ENCODE data around the gene SUMO3. TPM values are rescaled to one million over a fixed set of nuclear protein-coding genes. Genes with fewer than 3 reads are reported as not detected.

Gene SUMO3
- total and polyA plus RNA-seq, 7 donors: 38.6 to 86.6 (median 62.1) TPM

DNA sequence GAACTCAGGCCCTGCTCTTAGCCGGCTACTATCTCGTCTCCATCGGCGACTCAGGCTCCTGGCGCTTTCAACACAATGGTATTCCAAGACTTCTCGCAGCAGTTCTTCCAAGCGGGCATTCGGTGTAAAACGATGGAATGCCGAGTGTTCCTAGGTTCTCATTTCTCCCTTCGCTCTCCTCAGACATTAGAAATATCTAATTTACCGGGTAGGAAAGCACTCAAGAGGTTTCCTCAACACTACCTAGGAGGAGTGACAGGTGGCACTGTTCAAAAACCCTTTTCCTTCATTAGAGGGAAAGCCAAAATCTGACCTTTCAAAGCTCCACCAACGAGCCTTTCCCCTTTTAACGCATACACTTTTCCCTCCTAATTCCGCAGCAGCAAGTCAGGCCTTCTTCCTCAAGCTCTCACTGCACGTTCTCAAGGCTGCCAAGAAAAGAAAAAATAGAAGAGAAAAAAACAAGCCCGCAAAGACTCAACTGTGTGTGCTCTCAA, 16.8 kb downstream of the SUMO3 start:
- H3K4me1 ChIP-seq: peaks cover 22% of the 10 kb centered on the region
- TF ChIP-seq, protein P1, sequence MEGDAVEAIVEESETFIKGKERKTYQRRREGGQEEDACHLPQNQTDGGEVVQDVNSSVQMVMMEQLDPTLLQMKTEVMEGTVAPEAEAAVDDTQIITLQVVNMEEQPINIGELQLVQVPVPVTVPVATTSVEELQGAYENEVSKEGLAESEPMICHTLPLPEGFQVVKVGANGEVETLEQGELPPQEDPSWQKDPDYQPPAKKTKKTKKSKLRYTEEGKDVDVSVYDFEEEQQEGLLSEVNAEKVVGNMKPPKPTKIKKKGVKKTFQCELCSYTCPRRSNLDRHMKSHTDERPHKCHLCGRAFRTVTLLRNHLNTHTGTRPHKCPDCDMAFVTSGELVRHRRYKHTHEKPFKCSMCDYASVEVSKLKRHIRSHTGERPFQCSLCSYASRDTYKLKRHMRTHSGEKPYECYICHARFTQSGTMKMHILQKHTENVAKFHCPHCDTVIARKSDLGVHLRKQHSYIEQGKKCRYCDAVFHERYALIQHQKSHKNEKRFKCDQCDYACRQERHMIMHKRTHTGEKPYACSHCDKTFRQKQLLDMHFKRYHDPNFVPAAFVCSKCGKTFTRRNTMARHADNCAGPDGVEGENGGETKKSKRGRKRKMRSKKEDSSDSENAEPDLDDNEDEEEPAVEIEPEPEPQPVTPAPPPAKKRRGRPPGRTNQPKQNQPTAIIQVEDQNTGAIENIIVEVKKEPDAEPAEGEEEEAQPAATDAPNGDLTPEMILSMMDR (IDR thresholded peaks at IDR 0.05): peak; percentile 42
- H3K27me3 ChIP-seq (ENCODE audit: insufficient read depth in 3 of 3, low read length in 2 of 3): no peaks in the 10 kb centered on the region
- intact Hi-C loops (cut with DNase I): loop anchor here (2.0 to 5.0 kb wide), 3 partner anchors 71 to 131 kb away; partner anchors contain the start of gene PTTG1IP (in 1 of the 2)
- H3K4me3 ChIP-seq: peak overlapping the region; percentile 86
- peak overlapping the region; percentile 91 for H3K27ac ChIP-seq
- H3K36me3 ChIP-seq (ENCODE audit: insufficient read depth in 1 of 2, low read depth in 1 of 2): peaks cover 3 to 51% of the 10 kb centered on the region in 2 donors
- DNase-seq (no peak), ATAC-seq (peak; percentile 41 to 66 (median 61))
- 1 to 2% (median 1%) methylated on average over 17 of the region's 17 CpGs for WGBS, 3 donors
- no peaks in the 10 kb centered on the region for H3K9me3 ChIP-seq

DNA sequence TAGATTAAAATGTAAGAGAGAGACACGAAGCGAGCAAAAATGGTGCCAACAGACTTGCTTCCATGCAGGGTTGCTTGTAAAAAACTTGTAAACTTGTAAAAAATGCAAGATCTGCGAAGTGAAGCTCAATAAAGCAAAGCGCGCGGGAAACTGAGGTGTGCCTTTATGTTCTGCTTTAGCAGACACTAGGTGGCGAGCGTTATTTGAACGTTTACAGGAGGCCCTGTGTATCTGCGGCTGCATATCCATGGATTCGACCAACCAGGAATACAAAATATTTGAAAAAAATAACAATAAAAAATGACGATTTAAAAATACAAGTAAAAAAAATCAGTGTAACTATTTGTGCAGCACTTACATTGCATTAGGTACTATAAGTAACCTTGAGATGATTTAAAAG, 17.8 kb downstream of the SUMO3 start:
- no peaks in the 10 kb centered on the region for H3K27me3 ChIP-seq (ENCODE audit: insufficient read depth in 3 of 3, low read length in 2 of 3)
- H3K36me3 ChIP-seq (ENCODE audit: insufficient read depth in 1 of 2, low read depth in 1 of 2): peaks cover 3 to 45% of the 10 kb centered on the region in 2 donors
- H3K4me1 ChIP-seq: peaks cover 31% of the 10 kb centered on the region
- no peaks in the 10 kb centered on the region for H3K9me3 ChIP-seq
- no peak overlapping the region for H3K27ac ChIP-seq
- TF ChIP-seq, protein P1 (IDR thresholded peaks at IDR 0.05): peak; percentile 40
- ATAC-seq: no peak
- DNase-seq: no peak
- peak overlapping the region; percentile 86 for H3K4me3 ChIP-seq
- WGBS, 3 donors: 50 to 58% (median 52%) methylated on average over 12 of the region's 12 CpGs
- intact Hi-C loops (cut with DNase I): loop anchor here (2.0 to 5.0 kb wide), 3 partner anchors 72 to 132 kb away; partner anchors contain the start of gene PTTG1IP (in 1 of the 2)

DNA sequence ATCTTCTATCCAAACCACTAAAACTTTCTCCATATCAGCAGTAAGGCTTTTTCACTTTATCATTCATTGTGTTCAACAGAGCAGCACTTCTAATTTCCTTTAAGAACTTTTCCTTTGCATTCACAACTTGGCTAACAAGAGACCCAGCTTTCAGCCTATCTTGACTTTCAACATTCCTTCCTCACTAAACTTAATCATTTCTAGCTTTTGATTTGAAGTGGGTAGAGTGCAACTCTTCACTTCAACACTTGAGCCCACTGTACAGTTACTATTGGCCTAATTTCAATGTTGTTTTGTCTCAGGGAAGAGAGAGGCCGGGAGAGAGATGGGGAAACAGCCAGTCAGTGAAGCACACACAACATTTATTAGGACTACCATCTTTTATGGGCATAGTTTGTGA, 18.2 kb downstream of the SUMO3 start:
- Histone ChIP-seq H3K27ac (no peak overlapping the region), H3K36me3 (ENCODE audit: insufficient read depth in 1 of 2, low read depth in 1 of 2) (peaks cover 3 to 41% of the 10 kb centered on the region in 2 donors), H3K4me3 (peak overlapping the region; percentile 86), H3K9me3 (no peaks in the 10 kb centered on the region), H3K27me3 (ENCODE audit: insufficient read depth in 3 of 3, low read length in 2 of 3) (no peaks in the 10 kb centered on the region), H3K4me1 (peaks cover 31% of the 10 kb centered on the region)
- WGBS, 3 donors: 44 to 73% (median 63%) methylated on average over 1 of the region's 1 CpG
- DNase-seq: no peak
- TF ChIP-seq, protein P1 (IDR thresholded peaks at IDR 0.05): no peak
- intact Hi-C loops (cut with DNase I): loop anchor here (2.0 to 10.0 kb wide), 6 partner anchors 73 to 335 kb away; partner anchors contain the start of gene PTTG1IP (in 1 of the 2)
- ATAC-seq: no peak

DNA sequence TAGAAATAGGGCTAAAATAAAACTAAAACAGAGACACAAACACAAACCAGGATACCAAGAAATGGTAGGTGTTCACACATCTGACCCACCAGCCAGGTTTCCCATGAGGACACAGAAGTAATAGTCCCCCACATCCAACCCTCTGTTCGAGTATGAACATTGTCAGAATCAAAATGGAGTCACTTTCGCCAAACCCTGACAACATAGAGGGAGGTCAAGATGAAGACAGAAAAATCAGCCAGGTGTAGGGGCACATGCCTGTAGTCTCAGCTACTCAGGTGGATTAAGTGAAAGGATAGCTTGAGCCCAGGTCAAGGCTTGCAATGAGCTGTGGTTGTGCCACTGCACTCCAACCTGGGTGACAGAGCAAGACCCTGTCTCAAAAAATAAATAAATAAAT, 20.1 kb downstream of the SUMO3 start:
- Histone ChIP-seq H3K27ac (no peak overlapping the region), H3K9me3 (no peaks in the 10 kb centered on the region), H3K27me3 (ENCODE audit: insufficient read depth in 3 of 3, low read length in 2 of 3) (no peaks in the 10 kb centered on the region), H3K4me3 (no peak overlapping the region), H3K36me3 (ENCODE audit: insufficient read depth in 1 of 2, low read depth in 1 of 2) (peaks cover 3 to 34% of the 10 kb centered on the region in 2 donors), H3K4me1 (peaks cover 40% of the 10 kb centered on the region)
- 94 to 96% (median 95%) methylated on average over 2 of the region's 2 CpGs for WGBS, 3 donors
- ATAC-seq (no peak), DNase-seq (no peak)
- intact Hi-C loops (cut with DNase I): loop anchor here (5.0 to 10.0 kb wide), 3 partner anchors 283 to 337 kb away; no protein-coding TSS in a partner anchor
- TF ChIP-seq, protein P1 (IDR thresholded peaks at IDR 0.05): no peak

All from psoas muscle (tissue), 8 donors.